Endothelial cell of umbilical vein (primary cell): ENCODE measurements around the gene UTS2R. TPM values are rescaled to one million over a fixed set of nuclear protein-coding genes. Genes with fewer than 3 reads are reported as not detected.

Experiments used
- BruUV-seq: library from RNA; stranded (reverse); fragments of 400-500 nt; replicated peaks from 2 replicates; lab custom pipeline; 2021; lab: Mats Ljungman, UMichigan
- CTCF ChIA-PET: fragments of 300-600, 350-600 bp; sonication (Branson Sonifier 250); formaldehyde crosslinking; loops from one replicate; lab custom pipeline; 2021; ENCODE audit warnings: antibody characterized with exemption, inconsistent platforms; lab: Charles Lee
- POLR2A ChIA-PET: fragments of 300-600, 350-600 bp; sonication (Branson Sonifier 250); formaldehyde crosslinking; loops from one replicate; lab custom pipeline; 2021; ENCODE audit warnings: antibody characterized with exemption, inconsistent platforms; lab: Charles Lee
- DNase-seq: peaks from one replicate; pipeline ENCODE4 v3.0.0-alpha.2; 2011; ENCODE audit warnings: low read depth, low spot score
- FAIRE-seq: peaks from 2 replicates; lab custom pipeline; 2011; peaks lifted over from hg19 to GRCh38; lab: Jason Lieb, UNC
- H2AFZ ChIP-seq: 2 replicates; pipeline ENCODE4 v1.6.0; 2012; ENCODE audit warnings: low read depth, low read length, control low read depth, inconsistent platforms
- H3K27ac ChIP-seq: 2 replicates; pipeline ENCODE4 v1.5.1; 2011; ENCODE audit warnings: low read depth, mild to moderate bottlenecking, control low read depth, low read length, moderate library complexity; ENCODE audit not compliant: insufficient read depth
- H3K27me3 ChIP-seq, 2 experiments: 2 replicates each; pipeline versions ENCODE4 v1.6.0 to v1.6.1; 2011; ENCODE audit warnings: low read length in 2 of 2, mixed read lengths in 1 of 2; ENCODE audit not compliant: control insufficient read depth in 2 of 2, insufficient read depth in 2 of 2
- H3K36me3 ChIP-seq, 2 experiments: 2 replicates in 1 of 2; 3 replicates in 1 of 2; pipeline ENCODE4 v1.5.1; 2011; ENCODE audit warnings: low read length in 2 of 2, mild to moderate bottlenecking in 1 of 2, moderate library complexity in 1 of 2; ENCODE audit not compliant: control insufficient read depth in 2 of 2, insufficient read depth in 2 of 2; ENCODE audit errors: extremely low read depth in 1 of 2
- H3K4me1 ChIP-seq: 3 replicates; pipeline ENCODE4 v1.5.1; 2011; ENCODE audit warnings: mild to moderate bottlenecking, low read length; ENCODE audit not compliant: control insufficient read depth, insufficient read depth; ENCODE audit errors: extremely low read depth
- H3K4me2 ChIP-seq: 2 replicates; pipeline ENCODE4 v1.6.1; 2011; ENCODE audit warnings: low read length, control low read depth, mixed read lengths; ENCODE audit not compliant: insufficient read depth
- H3K4me3 ChIP-seq, 3 experiments: fragments of 200-600 bp in 1 of 3; sonication (generic), shearing (Covaris generic) in 1 of 3; replicated peaks in 1 of 3; 2 replicates each; pipeline ENCODE4 v1.5.1; 2011 to 2016; ENCODE audit warnings: control low read depth in 3 of 3, low read length in 3 of 3, mild to moderate bottlenecking in 2 of 3, inconsistent platforms in 1 of 3, low read depth in 1 of 3, moderate library complexity in 1 of 3; ENCODE audit not compliant: insufficient read depth in 1 of 3
- H3K79me2 ChIP-seq: 2 replicates; pipeline ENCODE4 v1.6.0; 2012; ENCODE audit warnings: low read length, inconsistent platforms; ENCODE audit not compliant: control insufficient read depth, insufficient read depth
- H3K9ac ChIP-seq: replicated peaks from 2 replicates; pipeline ENCODE3; 2011; ENCODE audit warnings: low read length, control low read depth; ENCODE audit not compliant: insufficient read depth; ENCODE audit errors: extremely low read depth
- H3K9me1 ChIP-seq: replicated peaks from 3 replicates; pipeline ENCODE4 v1.6.0; 2011; ENCODE audit warnings: mild to moderate bottlenecking, low read length; ENCODE audit not compliant: control insufficient read depth, insufficient read depth; ENCODE audit errors: extremely low read depth
- H3K9me3 ChIP-seq: replicated peaks from 2 replicates; pipeline ENCODE4 v1.5.1; 2012; ENCODE audit warnings: low read length, inconsistent platforms; ENCODE audit not compliant: control insufficient read depth, insufficient read depth
- H4K20me1 ChIP-seq: replicated peaks from 2 replicates; pipeline ENCODE3; 2011; ENCODE audit warnings: mild to moderate bottlenecking, low read length; ENCODE audit not compliant: control insufficient read depth, insufficient read depth; ENCODE audit errors: extremely low read depth
- EZH2 ChIP-seq: IDR thresholded peaks from 2 replicates; pipeline ENCODE4 v1.6.1; 2012; ENCODE audit warnings: borderline replicate concordance, low read depth, mild to moderate bottlenecking, moderate library complexity, low read length, inconsistent platforms; ENCODE audit not compliant: severe bottlenecking
- FOS ChIP-seq: IDR thresholded peaks from 2 replicates; pipeline ENCODE4 v1.6.1; 2011; ENCODE audit warnings: mild to moderate bottlenecking, low read length, moderate library complexity, borderline replicate concordance; ENCODE audit not compliant: insufficient read depth
- GATA2 ChIP-seq: IDR thresholded peaks from 2 replicates; pipeline ENCODE4 v1.7.0; 2011; ENCODE audit warnings: low read depth, mild to moderate bottlenecking, moderate library complexity, mixed read lengths, low read length; ENCODE audit not compliant: insufficient read length, insufficient read depth
- JUN ChIP-seq: IDR thresholded peaks from 2 replicates; pipeline ENCODE4 v1.6.1; 2011; ENCODE audit warnings: borderline replicate concordance, low read depth; ENCODE audit not compliant: insufficient read length, insufficient read depth
- MYC ChIP-seq: IDR thresholded peaks from one replicate; pipeline ENCODE4 v1.6.1; 2011; ENCODE audit warnings: mild to moderate bottlenecking, low read depth, low read length
- POLR2A ChIP-seq: IDR thresholded peaks from 2 replicates; pipeline ENCODE4 v1.6.1; 2012; ENCODE audit warnings: low read depth, mild to moderate bottlenecking, control low read depth, low read length
- POLR2AphosphoS5 ChIP-seq: IDR thresholded peaks from 2 replicates; pipeline ENCODE4 v1.6.1; 2012; ENCODE audit warnings: low read depth, mild to moderate bottlenecking, control low read depth, low read length, moderate library complexity; ENCODE audit not compliant: insufficient read depth
- dilution Hi-C: fragments of 300-500 bp; cut with MboI; formaldehyde crosslinking; loops from one replicate; pipeline ENCODE4 v1.15.0; 2019; ENCODE audit warnings: low sequenced_read_pairs; ENCODE audit not compliant: extremely low pct_ligation_motif_present
- intact Hi-C: fragments of 100-400 bp; cut with micrococcal nuclease; formaldehyde crosslinking; loops from one replicate; pipeline ENCODE4 v1.10.0; 2022
- polyA plus RNA-seq, 4 experiments: library from polyadenylated mRNA; depleted of rRNA in 3 of 4; stranded (reverse) in 3 of 4; unstranded in 1 of 4; fragments of >200 nt; gene quantifications; 2 replicates each; pipeline versions ENCODE4 v1.2.1 to v1.2.3, GENCODE V29; 2011 to 2012; ENCODE audit warnings: missing spikeins in 1 of 4
- total RNA-seq: library from RNA; stranded (reverse); gene quantifications from 2 replicates; pipeline ENCODE4 v1.2.3, GENCODE V29; 2021
- TF ChIP-seq, protein P1 (sequence below), 2 donors: IDR thresholded peaks; 1 replicate in 1 of 2; 2 replicates in 1 of 2; pipeline ENCODE4 v1.5.1; 2011; ENCODE audit warnings: low read length in 2 of 2, mild to moderate bottlenecking in 2 of 2, moderate library complexity in 2 of 2, control low read depth in 1 of 2, inconsistent platforms in 1 of 2, low read depth in 1 of 2; ENCODE audit not compliant: insufficient read depth in 1 of 2; ENCODE audit errors: extremely low read depth in 1 of 2
- TF ChIP-seq, protein P2 (sequence below): IDR thresholded peaks from 2 replicates; pipeline ENCODE4 v1.6.1; 2011; ENCODE audit not compliant: insufficient read depth, insufficient read length

The UTS2R gene
- total and polyA plus RNA-seq, 2 donors (not counting 3 experiments of a cell fraction or from before 2014, with no cell fraction given): not detected

DNA sequence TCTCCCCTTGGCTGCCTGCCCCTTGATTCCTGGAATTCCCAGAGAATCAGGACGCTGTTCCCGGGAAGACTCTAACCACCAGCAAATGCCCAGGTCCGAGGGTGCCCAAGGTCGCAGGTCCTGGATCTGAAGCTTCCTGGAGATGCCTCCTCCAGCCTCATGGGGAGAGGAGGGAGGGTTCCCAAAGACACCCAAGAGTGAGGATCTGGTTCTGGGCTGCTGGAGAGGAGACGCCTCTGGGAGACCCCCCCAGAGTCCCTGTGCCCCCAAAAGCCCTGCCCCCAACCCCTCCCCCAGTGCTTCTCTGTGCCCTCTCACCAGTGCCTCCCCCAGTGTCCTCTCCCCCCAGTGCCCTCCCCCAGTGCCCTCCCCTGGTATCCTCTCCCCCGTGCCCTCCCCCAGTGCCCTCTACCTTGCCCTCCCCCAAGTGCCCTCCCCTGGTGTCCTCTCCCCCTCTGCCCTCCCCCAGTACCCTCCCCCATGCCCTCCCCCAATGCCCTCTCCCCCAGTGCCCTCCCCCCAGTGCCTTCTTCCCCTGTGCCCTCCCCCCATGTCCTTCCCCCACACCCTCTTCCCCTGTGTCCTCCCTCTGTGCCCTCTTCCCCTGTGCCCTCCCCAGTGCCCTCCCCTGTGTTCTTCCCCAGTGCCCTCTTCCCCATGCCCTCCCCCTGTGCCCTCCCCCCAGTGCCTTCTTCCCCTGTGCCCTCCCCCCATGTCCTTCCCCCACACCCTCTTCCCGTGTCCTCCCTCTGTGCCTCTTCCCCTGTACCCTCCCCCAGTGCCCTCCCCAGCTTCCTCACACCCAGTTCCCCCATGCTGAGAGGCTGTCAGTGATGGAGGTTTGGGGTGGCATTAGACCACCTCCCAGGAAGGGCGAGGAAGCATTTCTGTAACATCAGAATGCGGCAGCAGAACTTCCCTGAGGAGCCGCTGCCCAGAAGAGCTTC, 31.7 kb upstream of the UTS2R start:
- CTCF ChIA-PET: interaction anchor here (1.0 to 1.2 kb wide), 3 partner anchors 9 to 39 kb away, joined by 3 to 4 read pairs (median 3); no protein-coding TSS in a partner anchor
- Histone ChIP-seq H2AFZ (peak overlapping the region; percentile 72), H3K27me3 (no peaks in the 10 kb centered on the region), H3K4me3 (no peak overlapping the region), H3K27ac (no peak overlapping the region), H4K20me1 (no peaks in the 10 kb centered on the region), H3K4me2 (peak overlapping the region; percentile 28), H3K9me1 (no peaks in the 10 kb centered on the region), H3K9me3 (no peaks in the 10 kb centered on the region), H3K36me3 (no peaks in the 10 kb centered on the region), H3K9ac (no peak overlapping the region), H3K79me2 (no peaks in the 10 kb centered on the region), H3K4me1 (peaks cover 9% of the 10 kb centered on the region)
- BruUV-seq: no TSS peak
- POLR2A ChIA-PET: no interaction called here
- dilution Hi-C loops (no loop called here), intact Hi-C loops (loop anchor here (5.0 kb wide), 1 partner anchor 43 kb away; no protein-coding TSS in a partner anchor)
- peak; percentile 15 for FAIRE-seq
- no peak for DNase-seq
- TF ChIP-seq FOS: no peak
- no peak for TF ChIP-seq JUN
- TF ChIP-seq GATA2: no peak
- no peak for TF ChIP-seq MYC
- TF ChIP-seq, protein P1, sequence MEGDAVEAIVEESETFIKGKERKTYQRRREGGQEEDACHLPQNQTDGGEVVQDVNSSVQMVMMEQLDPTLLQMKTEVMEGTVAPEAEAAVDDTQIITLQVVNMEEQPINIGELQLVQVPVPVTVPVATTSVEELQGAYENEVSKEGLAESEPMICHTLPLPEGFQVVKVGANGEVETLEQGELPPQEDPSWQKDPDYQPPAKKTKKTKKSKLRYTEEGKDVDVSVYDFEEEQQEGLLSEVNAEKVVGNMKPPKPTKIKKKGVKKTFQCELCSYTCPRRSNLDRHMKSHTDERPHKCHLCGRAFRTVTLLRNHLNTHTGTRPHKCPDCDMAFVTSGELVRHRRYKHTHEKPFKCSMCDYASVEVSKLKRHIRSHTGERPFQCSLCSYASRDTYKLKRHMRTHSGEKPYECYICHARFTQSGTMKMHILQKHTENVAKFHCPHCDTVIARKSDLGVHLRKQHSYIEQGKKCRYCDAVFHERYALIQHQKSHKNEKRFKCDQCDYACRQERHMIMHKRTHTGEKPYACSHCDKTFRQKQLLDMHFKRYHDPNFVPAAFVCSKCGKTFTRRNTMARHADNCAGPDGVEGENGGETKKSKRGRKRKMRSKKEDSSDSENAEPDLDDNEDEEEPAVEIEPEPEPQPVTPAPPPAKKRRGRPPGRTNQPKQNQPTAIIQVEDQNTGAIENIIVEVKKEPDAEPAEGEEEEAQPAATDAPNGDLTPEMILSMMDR (IDR thresholded peaks at IDR 0.05; ENCODE audit: extremely low read depth in 1 of 2, insufficient read depth in 1 of 2, low read depth in 1 of 2, low read length in 2 of 2): no peak
- TF ChIP-seq POLR2AphosphoS5: no peak
- no peak for TF ChIP-seq EZH2
- TF ChIP-seq POLR2A: no peak
- TF ChIP-seq, protein P2, sequence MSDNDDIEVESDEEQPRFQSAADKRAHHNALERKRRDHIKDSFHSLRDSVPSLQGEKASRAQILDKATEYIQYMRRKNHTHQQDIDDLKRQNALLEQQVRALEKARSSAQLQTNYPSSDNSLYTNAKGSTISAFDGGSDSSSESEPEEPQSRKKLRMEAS: no peak
